ENCODE measurements around the gene MBOAT7. TPM values are rescaled to one million over a fixed set of nuclear protein-coding genes. Genes with fewer than 3 reads are reported as not detected.

The MBOAT7 gene
- total RNA-seq, 1 experiment from 2014 or later = 100 TPM

GRCh38 chr19:54152267-54152666, 37.1 kb downstream of the MBOAT7 start:
- Histone ChIP-seq H3K23me2 (ENCODE audit: insufficient read length, low read depth, low read length, poor library complexity, severe bottlenecking) (no peaks in the 10 kb centered on the region), H2BK12ac (ENCODE audit: insufficient read length, low read depth, low read length) (no peak overlapping the region), H3K79me1 (ENCODE audit: insufficient read depth, low read depth, low read length, poor library complexity, severe bottlenecking) (no peaks in the 10 kb centered on the region), H4K20me1 (ENCODE audit: control insufficient read depth, insufficient read depth, insufficient read length) (no peaks in the 10 kb centered on the region), H2AK5ac (ENCODE audit: insufficient read length, low read length) (no peak overlapping the region), H2BK5ac (ENCODE audit: insufficient read length, low read length) (no peak overlapping the region), H2AFZ (ENCODE audit: low read length) (no peak overlapping the region), H3K79me2 (ENCODE audit: insufficient read depth, low read length) (no peaks in the 10 kb centered on the region), H3K27ac (ENCODE audit: insufficient read length, low read depth, low read length) (no peak overlapping the region), H3K4me2 (ENCODE audit: insufficient read depth, insufficient read length, low read length) (no peak overlapping the region), H4K91ac (ENCODE audit: insufficient read length, low read depth, low read length) (no peak overlapping the region), H3K18ac (ENCODE audit: insufficient read length, low read depth, low read length) (no peak overlapping the region), H2BK120ac (ENCODE audit: low read depth, low read length, poor library complexity, severe bottlenecking) (no peak overlapping the region), H4K5ac (ENCODE audit: insufficient read length, low read depth, low read length) (no peak overlapping the region), H3K9me3 (ENCODE audit: control insufficient read depth, low read depth, low read length) (no peaks in the 10 kb centered on the region), H2BK15ac (ENCODE audit: low read depth, low read length) (no peak overlapping the region), H3K4me1 (ENCODE audit: insufficient read depth, low read length) (no peaks in the 10 kb centered on the region), H3K9ac (ENCODE audit: extremely low read depth, insufficient read length, low read length) (no peak overlapping the region), H3K23ac (ENCODE audit: insufficient read length, low read depth, low read length) (no peak overlapping the region), H3T11ph (ENCODE audit: low read length) (no peak overlapping the region), H3K56ac (ENCODE audit: insufficient read length, low read depth, low read length) (no peak overlapping the region), H3K14ac (ENCODE audit: insufficient read depth, low read length) (no peak overlapping the region), H4K8ac (replicated peaks; ENCODE audit: insufficient read length, low read depth, low read length) (no peak overlapping the region), H3K4ac (ENCODE audit: low read depth, low read length) (no peak overlapping the region), H3K27me3 (ENCODE audit: insufficient read depth, low read length) (no peaks in the 10 kb centered on the region), H2BK20ac (ENCODE audit: low read depth, low read length, poor library complexity, severe bottlenecking) (no peak overlapping the region)
- no peaks in the 10 kb centered on the region for H3K4me1 Mint-ChIP-seq
- peaks cover 53 to 90% (median 87%) of the 10 kb centered on the region in 3 experiments for H3K36me3 Mint-ChIP-seq (ENCODE audit: insufficient read depth in 1 of 3, low read depth in 3 of 3)
- H3K9me3 Mint-ChIP-seq = no peaks in the 10 kb centered on the region
- no peak for TF ChIP-seq CTCF (conservative IDR thresholded peaks at IDR 0.05)
- no peaks in the 10 kb centered on the region; the same call in 1 of the 2 replicates for H3K27me3 Mint-ChIP-seq (ENCODE audit: low read depth)
- no peak overlapping the region for H3K4me3 Mint-ChIP-seq
- DNase-seq = no peak
- H3K27ac Mint-ChIP-seq = no peak overlapping the region
- no CpG with 5 or more reads among the region's 12 CpGs for WGBS (ENCODE audit: extremely low coverage, insufficient read length, low lambda C conversion rate)

Data from H9 (cell line).